Fibroblast of lung (primary cell): Measurements from ENCODE around the gene METTL1. TPM values are rescaled to one million over a fixed set of nuclear protein-coding genes. Genes with fewer than 3 reads are reported as not detected.

Experiments
- DNase-seq, 2 donors: peaks; one replicate each; pipeline versions ENCODE4 v3.0.0 to v3.0.0-alpha.2; 2010; ENCODE audit warnings: low read depth in 2 of 2
- H2AFZ ChIP-seq: 2 replicates; pipeline ENCODE4 v1.5.1; 2012; ENCODE audit warnings: low read length, control low read depth, inconsistent platforms
- H3K27ac ChIP-seq: 2 replicates; pipeline ENCODE4 v1.5.1; 2011; ENCODE audit warnings: low read length, control low read depth; ENCODE audit not compliant: insufficient read depth
- H3K27me3 ChIP-seq: 2 replicates; pipeline ENCODE4 v1.5.1; 2011; ENCODE audit warnings: mild to moderate bottlenecking, low read length; ENCODE audit not compliant: control insufficient read depth, insufficient read depth
- H3K36me3 ChIP-seq: 2 replicates; pipeline ENCODE4 v1.5.1; 2011; ENCODE audit warnings: low read length; ENCODE audit not compliant: control insufficient read depth, insufficient read depth
- H3K4me1 ChIP-seq: 2 replicates; pipeline ENCODE4 v1.5.1; 2011; ENCODE audit warnings: low read length; ENCODE audit not compliant: control insufficient read depth, insufficient read depth; ENCODE audit errors: extremely low read depth
- H3K4me2 ChIP-seq: 2 replicates; pipeline ENCODE4 v1.5.1; 2011; ENCODE audit warnings: low read length, control low read depth; ENCODE audit not compliant: insufficient read depth; ENCODE audit errors: extremely low read depth
- H3K4me3 ChIP-seq, 4 experiments: fragments of 200-600 bp in 1 of 4; sonication (generic) in 1 of 4; replicated peaks in 1 of 4; 2 replicates each; pipeline ENCODE4 v1.5.1; 2011 to 2016; ENCODE audit warnings: low read length in 4 of 4, low read depth in 3 of 4, mild to moderate bottlenecking in 3 of 4, control low read depth in 2 of 4, inconsistent platforms in 1 of 4, mixed read lengths in 1 of 4; ENCODE audit not compliant: insufficient read depth in 1 of 4; ENCODE audit errors: control extremely low read depth in 1 of 4
- H3K79me2 ChIP-seq: 2 replicates; pipeline ENCODE4 v1.5.1; 2012; ENCODE audit warnings: mild to moderate bottlenecking, low read length, inconsistent platforms; ENCODE audit not compliant: control insufficient read depth, insufficient read depth
- H3K9ac ChIP-seq: 2 replicates; pipeline ENCODE4 v1.5.1; 2011; ENCODE audit warnings: mild to moderate bottlenecking, low read length, control low read depth; ENCODE audit not compliant: insufficient read depth
- H3K9me3 ChIP-seq: 2 replicates; pipeline ENCODE4 v1.5.1; 2012; ENCODE audit warnings: low read depth, low read length; ENCODE audit not compliant: control insufficient read depth, insufficient read depth
- H4K20me1 ChIP-seq: 2 replicates; pipeline ENCODE4 v1.5.1; 2011; ENCODE audit warnings: low read length; ENCODE audit not compliant: control insufficient read depth, insufficient read depth; ENCODE audit errors: extremely low read depth
- EZH2 ChIP-seq: IDR thresholded peaks from 2 replicates; pipeline ENCODE4 v1.5.1; 2012; ENCODE audit warnings: low read length, control low read depth, mild to moderate bottlenecking; ENCODE audit errors: missing control alignments
- polyA plus RNA-seq, 2 donors: library from polyadenylated mRNA; depleted of rRNA in 1 of 2; stranded (reverse) in 1 of 2; unstranded in 1 of 2; fragments of >200 nt; gene quantifications; 2 replicates each; pipeline ENCODE4 v1.2.1, GENCODE V29; 2011 to 2012; ENCODE audit warnings: missing spikeins in 1 of 2
- total RNA-seq: library from RNA; depleted of rRNA; stranded (reverse); fragments of >200 nt; gene quantifications from 2 replicates; pipeline ENCODE4 v1.2.1, GENCODE V29; 2014
- TF ChIP-seq, protein P1 (sequence below), 2 donors: IDR thresholded peaks in 1 of 2; conservative IDR thresholded peaks in 1 of 2; 1 replicate in 1 of 2; 2 replicates in 1 of 2; pipeline ENCODE4 v1.5.1; 2011 to 2012; ENCODE audit warnings: low read length in 2 of 2, control low read depth in 1 of 2, inconsistent platforms in 1 of 2, low read depth in 1 of 2, mild to moderate bottlenecking in 1 of 2

Gene METTL1
- total and polyA plus RNA-seq, 2 donors (not counting 1 experiment from before 2014, with no cell fraction given) = 3.5 to 16.9 TPM

DNA sequence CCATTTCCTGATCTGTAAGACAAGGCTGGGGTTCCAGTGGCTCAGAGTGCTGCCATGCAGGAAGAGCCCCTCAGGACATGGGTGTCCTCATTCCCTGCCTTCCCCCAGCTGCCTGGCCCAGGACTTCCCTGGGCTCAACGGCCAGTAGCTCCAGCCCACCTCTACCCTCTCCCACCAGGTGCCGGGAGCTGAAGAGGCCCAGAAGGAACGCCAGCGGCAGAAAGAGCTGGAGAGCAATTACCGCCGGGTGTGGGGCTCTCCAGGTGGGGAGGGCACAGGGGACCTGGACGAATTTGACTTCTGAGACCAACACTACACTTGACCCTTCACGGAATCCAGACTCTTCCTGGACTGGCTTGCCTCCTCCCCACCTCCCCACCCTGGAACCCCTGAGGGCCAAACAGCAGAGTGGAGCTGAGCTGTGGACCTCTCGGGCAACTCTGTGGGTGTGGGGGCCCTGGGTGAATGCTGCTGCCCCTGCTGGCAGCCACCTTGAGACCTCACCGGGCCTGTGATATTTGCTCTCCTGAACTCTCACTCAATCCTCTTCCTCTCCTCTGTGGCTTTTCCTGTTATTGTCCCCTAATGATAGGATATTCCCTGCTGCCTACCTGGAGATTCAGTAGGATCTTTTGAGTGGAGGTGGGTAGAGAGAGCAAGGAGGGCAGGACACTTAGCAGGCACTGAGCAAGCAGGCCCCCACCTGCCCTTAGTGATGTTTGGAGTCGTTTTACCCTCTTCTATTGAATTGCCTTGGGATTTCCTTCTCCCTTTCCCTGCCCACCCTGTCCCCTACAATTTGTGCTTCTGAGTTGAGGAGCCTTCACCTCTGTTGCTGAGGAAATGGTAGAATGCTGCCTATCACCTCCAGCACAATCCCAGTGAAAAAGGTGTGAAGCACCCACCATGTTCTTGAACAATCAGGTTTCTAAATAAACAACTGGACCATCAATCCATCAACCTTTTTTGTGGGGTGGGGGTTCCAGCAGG is 51.0 kb downstream of the METTL1 start:
- DNase-seq = no peak
- Histone ChIP-seq H3K9ac (no peak overlapping the region), H3K79me2 (no peaks in the 10 kb centered on the region), H3K4me1 (no peaks in the 10 kb centered on the region), H3K4me2 (no peak overlapping the region), H3K4me3 (no peak overlapping the region), H3K27me3 (no peaks in the 10 kb centered on the region), H4K20me1 (no peaks in the 10 kb centered on the region), H3K36me3 (peaks cover 13% of the 10 kb centered on the region), H3K27ac (no peak overlapping the region), H2AFZ (no peak overlapping the region), H3K9me3 (no peaks in the 10 kb centered on the region)
- TF ChIP-seq EZH2 = no peak
- TF ChIP-seq, protein P1, sequence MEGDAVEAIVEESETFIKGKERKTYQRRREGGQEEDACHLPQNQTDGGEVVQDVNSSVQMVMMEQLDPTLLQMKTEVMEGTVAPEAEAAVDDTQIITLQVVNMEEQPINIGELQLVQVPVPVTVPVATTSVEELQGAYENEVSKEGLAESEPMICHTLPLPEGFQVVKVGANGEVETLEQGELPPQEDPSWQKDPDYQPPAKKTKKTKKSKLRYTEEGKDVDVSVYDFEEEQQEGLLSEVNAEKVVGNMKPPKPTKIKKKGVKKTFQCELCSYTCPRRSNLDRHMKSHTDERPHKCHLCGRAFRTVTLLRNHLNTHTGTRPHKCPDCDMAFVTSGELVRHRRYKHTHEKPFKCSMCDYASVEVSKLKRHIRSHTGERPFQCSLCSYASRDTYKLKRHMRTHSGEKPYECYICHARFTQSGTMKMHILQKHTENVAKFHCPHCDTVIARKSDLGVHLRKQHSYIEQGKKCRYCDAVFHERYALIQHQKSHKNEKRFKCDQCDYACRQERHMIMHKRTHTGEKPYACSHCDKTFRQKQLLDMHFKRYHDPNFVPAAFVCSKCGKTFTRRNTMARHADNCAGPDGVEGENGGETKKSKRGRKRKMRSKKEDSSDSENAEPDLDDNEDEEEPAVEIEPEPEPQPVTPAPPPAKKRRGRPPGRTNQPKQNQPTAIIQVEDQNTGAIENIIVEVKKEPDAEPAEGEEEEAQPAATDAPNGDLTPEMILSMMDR (conservative IDR thresholded peaks at IDR 0.05 in 1 of 2, IDR thresholded peaks at IDR 0.05 in 1 of 2; ENCODE audit: low read depth in 1 of 2, low read length in 2 of 2) = no peak

DNA sequence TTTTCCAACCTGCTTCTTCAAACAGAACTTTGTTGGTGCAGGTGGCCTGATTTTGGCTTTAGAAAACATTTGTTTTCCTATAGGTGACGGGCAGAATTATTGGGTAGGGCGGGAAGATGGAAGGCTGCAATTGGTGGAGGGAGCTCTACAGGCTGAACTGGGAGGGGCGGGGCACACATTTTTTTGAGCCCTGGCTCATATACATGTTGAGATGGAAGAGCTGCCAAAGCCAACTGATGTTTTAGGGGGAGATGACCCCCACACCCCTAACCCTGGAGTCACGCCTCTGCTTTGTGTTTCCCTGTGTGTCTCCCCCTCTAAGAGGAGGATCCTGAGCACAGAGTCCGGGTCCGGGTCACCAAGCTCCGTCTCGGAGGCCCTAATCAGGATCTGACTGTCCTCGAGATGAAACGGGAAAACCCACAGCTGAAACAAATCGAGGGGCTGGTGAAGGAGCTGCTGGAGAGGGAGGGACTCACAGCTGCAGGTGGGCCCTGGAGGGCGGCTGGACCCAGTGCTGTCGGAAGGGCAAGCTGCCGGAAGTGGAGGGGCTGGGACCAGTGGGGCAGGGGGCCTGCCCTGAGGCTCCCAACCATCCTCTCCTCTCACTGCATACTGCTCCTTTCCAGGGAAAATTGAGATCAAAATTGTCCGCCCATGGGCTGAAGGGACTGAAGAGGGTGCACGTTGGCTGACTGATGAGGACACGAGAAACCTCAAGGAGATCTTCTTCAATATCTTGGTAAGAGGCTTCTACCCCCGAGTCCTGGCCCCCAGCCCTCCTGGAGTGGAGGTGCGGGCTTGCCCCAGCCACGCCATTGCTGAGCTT is 51.9 kb downstream of the METTL1 start:
- Histone ChIP-seq H3K27ac (no peak overlapping the region), H3K4me3 (no peak overlapping the region), H3K4me2 (no peak overlapping the region), H3K4me1 (no peaks in the 10 kb centered on the region), H4K20me1 (no peaks in the 10 kb centered on the region), H3K9ac (no peak overlapping the region), H3K36me3 (peaks cover 15% of the 10 kb centered on the region), H3K27me3 (no peaks in the 10 kb centered on the region), H3K9me3 (no peaks in the 10 kb centered on the region), H2AFZ (no peak overlapping the region), H3K79me2 (no peaks in the 10 kb centered on the region)
- TF ChIP-seq EZH2 = no peak
- TF ChIP-seq, protein P1 (conservative IDR thresholded peaks at IDR 0.05 in 1 of 2, IDR thresholded peaks at IDR 0.05 in 1 of 2; ENCODE audit: low read depth in 1 of 2, low read length in 2 of 2) = no peak
- DNase-seq = no peak
